NCI-H1694 treated with DMSO at 0.1 percent for 48 hours (cell line): Measurements from ENCODE around the gene ANAPC7.

Experiments
- DNase-seq: peaks from one replicate; lab custom pipeline; 2025; lab: John Stamatoyannopoulos, UW

The ANAPC7 gene

GRCh38 chr12:110373962-110374611 is 29.4 kb downstream of the ANAPC7 start:
- DNase-seq: no peak

- no peak for DNase-seq
These were observed 30.1 kb downstream of the ANAPC7 start for GRCh38 chr12:110373425-110373824.

GRCh38 chr12:110373025-110373424 is 30.5 kb downstream of the ANAPC7 start:
- DNase-seq: peak; percentile 40

- DNase-seq: no peak
These were observed 31.5 kb downstream of the ANAPC7 start for GRCh38 chr12:110372056-110372425.

GRCh38 chr12:110371408-110372055 is 32.0 kb downstream of the ANAPC7 start:
- peak; percentile 73 for DNase-seq

- no peak for DNase-seq
These were observed 32.7 kb downstream of the ANAPC7 start for GRCh38 chr12:110370732-110371231.

- DNase-seq: no peak
These were observed 33.5 kb downstream of the ANAPC7 start for GRCh38 chr12:110369992-110370391.

GRCh38 chr12:110367181-110367864 is 36.2 kb downstream of the ANAPC7 start:
- DNase-seq: peak; percentile 65

- peak; percentile 49 for DNase-seq
These were observed 37.0 kb downstream of the ANAPC7 start for GRCh38 chr12:110366321-110367142.

GRCh38 chr12:110365489-110366320 is 37.8 kb downstream of the ANAPC7 start:
- DNase-seq: peak; percentile 15

- no peak for DNase-seq
These were observed 42.3 kb downstream of the ANAPC7 start for GRCh38 chr12:110361216-110361615.

- DNase-seq: peak; percentile 69
These were observed 45.0 kb downstream of the ANAPC7 start for GRCh38 chr12:110358384-110359097.

- peak; percentile 57 for DNase-seq
These were observed 48.4 kb downstream of the ANAPC7 start for GRCh38 chr12:110355073-110355472.

- peak; percentile 29 for DNase-seq
These were observed 49.2 kb downstream of the ANAPC7 start for GRCh38 chr12:110354172-110354780.

GRCh38 chr12:110353211-110353965 is 50.1 kb downstream of the ANAPC7 start:
- no peak for DNase-seq

- peak; percentile 2 for DNase-seq
These were observed 51.1 kb downstream of the ANAPC7 start for GRCh38 chr12:110352401-110352800.

- no peak for DNase-seq
These were observed 52.4 kb downstream of the ANAPC7 start for GRCh38 chr12:110351119-110351518.

GRCh38 chr12:110349514-110350151 is 53.9 kb downstream of the ANAPC7 start:
- DNase-seq: no peak

GRCh38 chr12:110349096-110349495 is 54.4 kb downstream of the ANAPC7 start:
- DNase-seq: no peak
